Epidermal melanocyte (primary cell): ENCODE data around the gene FN3KRP.

ENCODE experiments used
- DNase-seq: peaks from one replicate; pipeline ENCODE4 v3.0.0; 2011; ENCODE audit warnings: low spot score; ENCODE audit not compliant: insufficient read length

The FN3KRP gene

GRCh38 chr17:82716203-82717010 lies at the start of gene FN3KRP:
Gene FN3KRP (plus strand): TSS chr17:82716706. CDS start chr17:82716756, 50 bp downstream.
- peak; percentile 100 for DNase-seq

DNA sequence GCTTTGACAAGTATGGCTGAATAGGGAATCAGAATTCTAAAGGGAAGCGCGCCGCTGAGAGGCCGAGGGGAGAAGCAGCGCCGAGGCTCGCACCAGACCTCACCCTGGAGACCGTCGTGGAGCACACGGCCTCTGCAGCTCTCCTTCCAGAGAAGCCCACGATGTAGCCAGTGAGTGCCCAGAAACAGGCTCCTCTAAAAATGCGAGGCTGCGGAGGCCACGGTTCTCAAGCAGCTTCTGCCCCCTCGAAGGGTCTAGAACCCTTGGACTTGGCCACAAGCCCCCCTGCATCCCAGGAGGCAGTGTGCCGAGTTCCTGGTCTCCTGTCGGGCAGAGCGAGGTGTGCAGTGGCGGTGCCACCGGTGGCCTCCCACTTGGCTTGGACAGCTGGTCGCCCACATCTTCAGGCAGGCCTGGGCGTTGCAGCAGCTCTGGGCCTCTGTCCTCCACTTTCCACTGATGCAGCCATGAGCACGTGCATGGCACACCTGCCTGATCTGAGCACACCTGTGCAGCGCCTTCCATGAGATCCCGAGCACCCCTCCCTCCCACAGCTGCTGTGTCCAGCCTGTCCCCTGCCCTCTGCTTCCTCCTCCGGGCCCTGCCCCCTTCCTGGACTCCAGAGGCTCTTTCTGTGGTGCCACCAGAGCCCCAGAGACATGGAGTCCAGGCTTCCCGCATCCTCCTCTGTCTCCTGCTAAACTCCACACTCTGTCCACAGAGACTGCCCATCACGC lies 49.4 kb upstream of the FN3KRP start:
- DNase-seq: no peak

DNA sequence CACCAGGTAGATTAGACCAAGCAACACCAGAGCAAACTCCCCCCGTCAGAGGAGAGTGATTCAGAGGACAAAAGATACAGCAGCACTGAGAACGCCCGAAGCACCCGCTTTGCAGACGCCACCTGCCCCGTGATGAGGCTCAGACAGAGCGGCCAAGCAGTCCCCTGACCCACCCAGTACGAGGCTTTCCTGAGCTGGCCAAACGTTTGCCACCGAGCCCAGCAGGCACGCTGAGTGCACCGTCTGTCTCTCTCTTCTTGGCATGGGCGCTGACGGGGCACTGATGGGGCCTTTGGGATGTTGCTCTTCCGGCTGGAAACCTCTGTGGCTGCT lies 48.9 kb upstream of the FN3KRP start:
- DNase-seq: no peak

GRCh38 chr17:82668024-82668630 lies 48.4 kb upstream of the FN3KRP start:
- DNase-seq: no peak

GRCh38 chr17:82668631-82669099 lies 47.8 kb upstream of the FN3KRP start:
- DNase-seq: peak; percentile 93

- DNase-seq: no peak
Measured at GRCh38 chr17:82670661-82671450, 45.6 kb upstream of the FN3KRP start.

DNA sequence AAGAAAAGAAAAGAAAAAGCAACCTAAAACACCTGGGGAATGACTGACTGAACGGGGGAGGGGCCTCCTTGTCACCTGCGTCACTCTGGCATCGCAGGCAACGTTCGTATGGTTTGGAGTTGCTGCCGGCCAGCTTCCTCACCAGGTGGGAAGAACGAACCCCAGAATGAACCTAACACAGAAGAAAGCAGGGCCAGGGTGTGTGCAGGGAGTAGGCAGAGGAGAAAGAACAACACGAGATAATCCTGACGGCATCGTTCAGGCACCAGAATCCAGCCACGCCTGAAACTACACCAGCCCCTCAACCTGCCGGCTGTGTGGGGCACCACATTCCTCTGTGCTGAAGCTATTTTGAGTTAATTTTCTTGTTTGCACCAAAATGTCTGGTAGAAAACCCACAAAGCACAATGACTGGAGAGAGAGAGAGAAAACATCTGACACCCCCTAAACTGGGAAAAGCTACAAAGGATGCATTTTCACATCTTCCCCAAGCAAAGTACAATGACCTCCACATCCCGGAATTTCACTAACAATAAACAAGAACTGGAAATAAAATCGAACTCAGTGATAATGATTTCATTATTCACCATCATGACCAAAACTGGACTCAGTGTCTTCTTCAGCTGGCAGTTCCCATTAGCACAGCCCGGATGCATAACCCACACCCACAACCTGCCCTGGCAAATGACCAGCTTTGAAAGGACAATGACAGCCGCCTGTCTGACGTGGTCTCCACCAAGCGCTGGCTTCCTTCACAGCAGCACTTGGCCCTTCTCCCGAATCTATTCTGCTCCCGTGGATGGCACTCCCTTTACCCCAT lies 41.6 kb upstream of the FN3KRP start:
- DNase-seq: no peak

DNA sequence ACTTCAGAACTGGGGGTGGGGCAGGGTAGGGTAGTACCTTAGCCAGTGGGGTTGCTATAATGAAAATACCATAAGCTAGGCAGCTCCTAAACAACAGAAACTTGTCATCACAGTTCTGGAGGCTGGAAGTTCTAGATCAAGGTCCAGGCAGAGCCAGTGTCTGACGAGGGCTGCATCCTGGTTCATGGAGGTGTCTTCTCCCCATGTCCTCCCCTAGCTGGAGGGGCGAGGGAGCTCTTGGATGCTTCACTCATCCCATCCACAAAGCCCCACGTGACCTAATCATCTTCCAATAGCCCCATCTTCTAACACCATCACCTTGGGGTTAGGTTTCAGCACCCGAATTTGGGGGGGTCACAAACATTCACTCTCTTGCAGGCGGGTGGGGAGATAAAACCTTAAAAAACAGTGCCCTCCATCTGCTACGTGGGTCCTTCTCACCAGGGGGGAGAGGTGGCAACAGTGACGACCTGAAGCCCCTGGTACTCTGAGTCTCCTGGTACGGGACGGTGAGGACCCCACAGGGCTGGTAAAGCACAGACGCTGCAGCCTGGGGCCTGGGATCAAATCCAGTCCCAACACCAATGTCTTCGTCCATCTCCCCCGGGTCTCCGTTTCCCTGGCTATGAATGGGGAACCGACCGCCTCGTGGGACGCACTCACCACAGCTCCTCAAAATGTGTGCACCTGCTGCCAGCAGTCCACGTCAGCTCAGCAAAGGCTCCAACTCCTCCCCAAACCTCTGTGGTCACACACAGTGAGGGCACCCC lies 40.8 kb upstream of the FN3KRP start:
- DNase-seq: no peak

GRCh38 chr17:82677353-82677925 lies 39.1 kb upstream of the FN3KRP start:
- no peak for DNase-seq

GRCh38 chr17:82678265-82678891 lies 38.1 kb upstream of the FN3KRP start:
- no peak for DNase-seq

DNA sequence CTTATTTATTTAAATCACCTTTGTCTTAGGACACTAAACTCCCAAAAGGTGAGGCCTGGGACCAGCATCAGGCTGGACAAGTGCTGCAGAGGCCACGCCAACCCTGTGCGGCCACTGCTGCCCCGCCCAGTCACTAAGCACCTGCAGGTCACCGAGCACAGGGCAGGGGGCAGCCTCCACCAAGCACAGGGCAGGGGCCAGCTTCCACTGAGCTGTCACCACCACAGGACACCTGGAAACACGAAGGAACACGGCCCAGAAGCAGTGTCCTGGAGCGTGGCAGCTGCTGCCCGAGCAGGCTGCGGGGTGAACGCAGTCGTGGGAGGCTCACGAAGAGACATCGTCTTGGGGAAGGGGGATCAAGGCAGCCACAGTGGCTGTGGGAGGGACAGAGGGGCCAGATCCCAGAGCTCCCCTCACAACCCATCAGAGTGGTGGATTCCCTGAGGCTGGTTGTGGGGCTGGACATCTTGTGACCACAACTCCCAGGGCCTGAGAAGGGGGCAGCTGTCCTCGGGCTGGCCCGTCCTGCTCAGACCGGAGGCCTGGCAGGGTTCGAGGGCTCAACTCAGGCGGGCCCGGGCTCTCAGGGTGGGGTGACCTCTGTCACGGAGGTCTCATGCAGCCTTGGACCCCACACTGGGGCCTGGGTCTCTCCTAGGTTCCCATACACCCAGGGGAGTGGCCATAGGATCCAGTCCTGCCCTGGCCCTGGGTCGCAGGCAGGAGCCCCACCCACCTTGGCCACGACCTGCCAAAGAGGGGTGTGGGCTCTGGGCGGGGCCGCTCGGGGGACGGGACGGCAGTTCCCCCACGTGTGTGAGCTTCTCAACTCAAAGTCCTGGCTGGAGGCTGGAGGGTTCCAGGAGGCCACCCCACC lies 36.7 kb upstream of the FN3KRP start:
- DNase-seq: no peak

DNA sequence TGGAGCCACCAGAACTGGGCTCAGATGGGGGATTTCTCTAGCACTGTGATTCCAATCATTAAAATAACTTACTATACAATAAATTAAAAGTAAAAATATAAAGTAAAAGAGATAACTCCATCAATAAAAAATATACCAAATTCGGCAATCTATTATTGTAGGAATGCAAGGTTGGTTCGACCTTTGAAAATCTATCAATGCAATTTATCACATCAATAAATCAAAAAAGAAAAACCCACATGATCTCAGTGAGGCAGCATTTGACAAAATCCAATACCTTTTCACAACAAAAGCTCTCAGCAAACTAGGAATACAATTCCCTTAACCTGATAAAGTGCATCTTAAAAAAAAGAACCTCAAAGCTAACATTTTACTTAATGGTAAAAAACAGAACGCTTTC lies 35.0 kb upstream of the FN3KRP start:
- DNase-seq: no peak

GRCh38 chr17:82683534-82683933 lies 33.0 kb upstream of the FN3KRP start:
- no peak for DNase-seq

- no peak for DNase-seq
Measured at GRCh38 chr17:82684228-82684841, 32.2 kb upstream of the FN3KRP start.

GRCh38 chr17:82685291-82685690 lies 31.2 kb upstream of the FN3KRP start:
- no peak for DNase-seq

GRCh38 chr17:82686366-82687324 lies 29.9 kb upstream of the FN3KRP start:
- no peak for DNase-seq
